ENCODE data around the gene CAPN5.
"Not testable (repeated sequence)": the region's sequence is repeated elsewhere in the genome, so short reads cannot be mapped to it uniquely, and the experiment has no call there.

Gene CAPN5

DNA sequence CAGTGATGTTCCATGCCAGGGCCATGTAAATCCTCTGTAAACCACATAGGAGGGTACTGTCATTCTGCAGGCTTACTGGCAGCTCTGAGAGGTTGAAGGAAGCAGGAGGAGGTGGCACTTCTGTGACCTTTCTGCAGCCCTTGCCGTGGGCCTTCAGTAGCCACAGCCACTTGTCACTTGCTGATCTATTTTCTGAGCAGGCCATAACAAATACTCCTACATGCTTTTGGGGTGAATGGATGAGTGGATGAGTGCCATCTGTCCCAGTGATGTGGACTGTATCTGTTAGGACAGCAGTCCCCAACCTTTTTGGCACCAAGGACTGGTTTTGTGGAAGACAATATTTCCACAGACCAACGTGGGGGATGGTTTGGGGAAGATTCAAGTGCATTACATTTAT lies 22.4 kb upstream of the CAPN5 start:
- DNase-seq (ENCODE audit: low spot score) = no peak

DNA sequence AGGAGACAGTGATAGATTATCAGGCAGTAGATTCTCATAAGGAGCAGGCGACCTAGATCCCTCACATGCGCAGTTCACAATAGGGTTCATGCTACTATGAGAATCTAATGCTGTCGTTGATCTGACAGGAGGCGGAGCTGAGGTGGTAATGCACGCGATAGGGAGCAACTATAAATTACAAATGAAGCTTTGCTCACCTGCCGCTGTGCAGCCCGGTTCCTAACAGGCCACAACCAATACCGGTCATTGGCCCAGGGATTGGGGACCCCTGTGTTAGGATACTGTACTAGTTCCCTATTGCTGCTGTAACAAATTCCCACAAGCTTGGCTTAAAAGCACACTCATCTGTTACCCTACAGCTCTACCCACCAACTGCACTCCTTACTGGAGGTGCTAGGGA lies 21.9 kb upstream of the CAPN5 start:
- no peak for DNase-seq (ENCODE audit: low spot score)

DNA sequence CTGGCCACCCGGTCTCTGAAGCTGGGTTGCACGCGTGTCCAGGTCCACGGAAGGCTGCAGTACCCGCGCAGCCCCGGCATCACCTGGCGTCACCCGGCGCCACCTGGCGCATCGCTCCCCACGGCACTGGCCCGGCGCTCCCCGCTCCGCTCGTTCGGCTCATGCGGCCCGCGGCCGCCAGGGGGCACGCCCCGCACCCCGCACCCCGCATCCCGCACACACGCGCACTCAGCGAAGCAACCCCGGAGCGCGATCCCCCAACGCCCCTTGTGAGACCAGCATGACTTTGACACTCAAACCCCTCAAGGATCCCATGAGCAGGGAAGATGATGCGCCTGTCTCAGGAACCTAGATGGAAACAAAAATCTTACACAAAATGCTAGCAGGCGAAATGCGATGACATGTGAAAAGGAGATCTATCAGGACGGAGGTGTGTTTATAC lies 20.7 kb upstream of the CAPN5 start:
- peak; percentile 44 for DNase-seq (ENCODE audit: low spot score)

DNA sequence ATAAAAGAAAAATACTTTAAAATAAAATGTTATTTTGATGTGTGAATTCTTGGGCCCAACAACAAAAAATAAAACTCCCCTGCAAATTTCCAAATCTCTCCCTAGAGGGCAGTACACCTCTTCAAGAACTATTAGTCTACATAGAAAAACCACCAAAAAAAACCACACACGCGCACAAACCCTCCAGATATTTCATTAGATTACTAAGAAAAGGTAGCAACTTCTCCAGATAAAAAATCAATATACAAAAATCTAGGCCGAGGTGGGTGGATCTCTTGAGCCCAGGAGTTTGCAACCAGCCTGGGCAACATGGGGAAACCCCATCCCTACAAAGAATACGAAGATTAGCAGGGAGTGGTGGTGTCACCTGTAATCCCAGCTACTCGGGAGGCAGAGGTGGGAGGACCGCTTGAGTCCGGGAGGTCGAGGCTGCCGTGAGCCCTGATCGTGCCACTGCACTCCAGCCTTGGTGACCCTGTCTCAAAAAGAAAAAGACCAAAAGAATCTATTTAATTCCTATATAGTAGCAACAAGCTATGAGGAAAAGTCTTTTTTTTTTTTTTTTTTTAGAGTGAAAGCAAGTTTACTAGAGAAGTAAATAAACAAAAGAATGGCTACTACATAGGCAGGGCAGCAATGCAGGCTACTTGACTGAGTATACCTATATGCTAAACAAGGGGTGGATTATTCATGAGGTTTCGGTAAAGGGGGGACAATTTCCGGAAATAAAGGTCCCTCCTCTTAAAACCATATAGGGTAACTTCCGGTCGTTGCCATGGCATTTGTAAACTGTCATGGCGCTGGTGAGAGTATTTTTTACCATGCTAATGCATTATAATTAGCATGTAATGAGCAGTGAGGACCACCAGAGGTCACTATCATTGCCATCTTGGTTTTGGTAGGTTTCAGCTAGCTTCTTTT lies 19.5 kb upstream of the CAPN5 start:
- peak; percentile 96 for DNase-seq (ENCODE audit: low spot score)

DNA sequence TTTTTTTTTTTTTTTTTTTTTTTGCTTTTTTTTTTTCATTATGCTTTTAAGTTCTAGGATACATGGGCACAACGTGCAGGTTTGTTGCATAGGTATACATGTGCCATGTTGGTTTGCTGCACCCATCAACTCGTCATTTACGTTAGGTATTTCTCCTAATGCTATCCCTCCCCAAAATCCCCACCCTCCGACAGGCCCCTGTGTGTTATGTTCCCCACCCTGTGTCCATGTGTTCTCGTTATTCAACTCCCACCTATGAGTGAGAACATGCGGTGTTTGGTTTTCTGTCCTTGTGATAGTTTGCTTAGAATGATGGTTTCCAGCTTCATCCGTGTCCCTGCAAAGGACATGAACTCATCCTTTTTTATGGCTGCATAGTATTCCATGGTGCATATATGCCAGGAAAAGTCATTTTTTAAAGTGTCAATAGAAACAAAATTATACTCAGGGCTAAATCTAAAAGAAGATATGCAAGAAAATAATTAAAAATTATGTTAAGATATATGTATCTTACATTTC lies 18.8 kb upstream of the CAPN5 start:
- DNase-seq (ENCODE audit: low spot score) = not testable (repeated sequence)

DNA sequence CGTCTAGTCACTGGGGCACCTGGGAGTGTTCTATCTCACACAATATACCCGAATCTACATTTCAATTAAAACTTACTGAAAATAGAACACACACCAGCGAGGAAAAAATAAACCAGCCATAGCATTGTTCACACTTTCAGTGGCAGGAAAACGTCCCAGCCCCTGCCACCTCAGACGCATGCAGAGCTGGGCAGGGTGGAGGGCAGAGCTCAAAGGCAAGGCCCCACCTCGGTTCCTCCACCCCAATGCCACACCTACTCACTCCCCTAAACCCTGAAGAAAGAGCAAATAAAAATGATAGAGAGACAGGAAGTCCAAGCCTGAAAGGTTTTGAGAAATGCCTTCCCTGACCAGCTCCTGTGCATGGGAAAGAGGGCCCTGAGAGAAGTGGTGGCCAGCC lies 17.7 kb upstream of the CAPN5 start:
- no peak for DNase-seq (ENCODE audit: low spot score)

DNA sequence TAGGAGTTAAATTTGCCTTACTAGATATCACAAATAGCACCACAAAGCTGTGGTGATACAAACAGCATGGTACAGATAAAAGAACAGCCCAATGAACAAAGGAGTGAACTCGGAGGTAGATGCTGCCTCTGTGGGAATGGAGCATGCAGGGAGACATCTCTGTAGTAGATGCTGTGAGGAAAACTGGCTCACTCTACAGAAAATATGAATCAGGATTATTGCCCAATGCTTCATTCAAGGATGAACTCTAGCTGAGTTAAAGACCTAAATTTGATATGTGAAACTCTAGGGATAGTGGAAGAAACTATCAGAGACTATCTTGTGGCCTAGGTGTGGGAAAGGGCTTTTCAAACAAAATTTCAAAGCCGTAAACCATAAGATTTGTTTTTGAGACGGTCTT lies 15.3 kb upstream of the CAPN5 start:
- DNase-seq (ENCODE audit: low spot score) = no peak

DNA sequence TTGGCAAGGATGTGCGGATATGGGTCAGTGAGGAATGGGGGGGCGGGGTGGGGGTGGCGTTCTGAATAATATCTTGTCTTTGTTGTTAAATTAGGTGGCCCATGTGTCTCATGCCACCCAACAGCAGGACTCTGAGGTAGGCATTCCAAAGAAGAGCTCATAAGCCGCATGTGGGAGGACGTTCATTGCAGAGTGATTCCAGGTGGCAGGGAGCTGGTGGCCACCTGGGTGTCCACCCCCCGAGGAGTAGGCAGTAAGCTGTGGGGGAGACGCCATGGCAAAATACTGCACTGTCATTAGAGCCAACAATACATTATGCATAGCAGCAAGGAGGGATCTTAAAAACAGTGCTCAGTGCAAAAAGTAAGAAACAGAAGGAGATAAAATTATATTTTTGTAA lies 14.3 kb upstream of the CAPN5 start:
- no peak for DNase-seq (ENCODE audit: low spot score)

DNA sequence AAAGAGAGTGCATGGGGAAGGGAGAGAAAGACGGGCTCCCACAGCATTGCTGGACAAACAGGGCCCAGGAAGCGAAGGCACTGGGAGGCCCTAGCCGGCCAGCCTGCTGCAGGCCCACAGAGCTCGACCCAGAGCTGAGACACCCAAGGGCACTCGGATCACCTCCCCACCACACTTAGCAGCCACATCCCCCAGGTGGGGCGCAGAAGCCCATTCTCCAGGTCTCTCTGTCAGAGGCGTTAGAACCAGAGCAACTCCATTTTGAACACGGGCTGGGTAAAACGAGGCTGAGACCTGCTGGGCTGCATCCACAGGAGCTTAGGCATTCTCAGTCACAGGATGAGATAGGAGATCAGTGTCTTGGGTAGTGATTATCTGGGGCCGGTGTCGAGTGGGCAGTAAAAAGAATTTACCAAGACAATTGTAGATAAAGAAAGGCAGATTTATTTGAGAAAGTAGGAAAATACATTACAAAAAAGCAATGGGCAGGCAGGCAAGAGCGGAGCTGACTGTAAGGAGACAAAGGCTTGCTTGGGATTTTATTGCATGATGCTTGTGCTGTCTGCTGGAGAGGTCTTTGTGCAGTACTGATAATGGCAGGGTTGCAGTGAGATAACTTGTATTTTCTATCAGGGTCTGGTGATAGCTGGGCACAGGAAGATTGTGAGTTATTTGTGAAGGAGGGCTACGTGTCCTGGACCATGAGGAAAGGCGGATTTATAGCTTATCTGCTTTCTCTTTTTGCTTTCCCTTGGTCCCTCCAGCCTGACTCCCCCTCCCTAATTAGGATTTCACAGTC lies 13.4 kb upstream of the CAPN5 start:
- DNase-seq (ENCODE audit: low spot score) = no peak

DNA sequence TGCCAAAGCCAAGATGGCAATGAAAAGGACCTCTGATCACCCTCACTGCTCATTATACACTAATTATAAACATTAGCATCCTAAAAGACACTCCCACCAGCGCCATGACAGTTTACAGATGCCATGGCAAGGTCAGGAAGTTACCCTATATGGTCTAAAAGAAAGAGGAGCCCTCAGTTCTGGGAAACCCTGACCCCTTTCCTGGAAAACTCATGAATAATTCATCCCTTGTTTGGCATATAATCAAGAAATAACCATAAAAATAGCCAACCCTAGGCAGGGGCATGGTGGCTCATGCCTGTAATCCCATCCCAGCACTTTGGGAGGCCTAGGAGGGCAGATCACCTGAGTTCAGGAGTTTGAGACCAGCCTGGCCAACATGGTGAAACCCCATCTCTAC lies 12.7 kb upstream of the CAPN5 start:
- no peak for DNase-seq (ENCODE audit: low spot score)

DNA sequence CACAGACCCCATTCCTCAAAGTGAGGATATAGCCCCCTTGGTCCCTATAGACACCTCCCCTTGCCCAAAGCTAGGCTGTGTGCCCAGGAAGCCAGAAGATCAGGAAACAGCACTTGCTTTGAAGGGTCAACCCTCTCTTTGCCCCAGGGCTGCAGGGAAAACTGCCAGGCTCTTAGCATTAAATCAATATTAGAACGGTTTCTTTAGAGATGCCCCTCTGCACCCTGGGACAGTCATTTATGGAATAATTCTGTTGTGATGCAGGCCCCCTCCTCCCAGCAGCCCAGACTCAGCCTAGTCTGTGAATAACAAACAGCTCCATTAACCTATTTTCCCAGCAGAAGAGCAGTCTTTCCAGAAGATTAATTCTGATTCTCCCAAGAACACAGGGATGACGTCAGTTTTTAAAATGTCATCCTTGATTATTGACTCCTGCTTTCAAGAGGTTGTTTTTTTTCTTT lies 11.6 kb upstream of the CAPN5 start:
- DNase-seq (ENCODE audit: low spot score) = no peak

DNA sequence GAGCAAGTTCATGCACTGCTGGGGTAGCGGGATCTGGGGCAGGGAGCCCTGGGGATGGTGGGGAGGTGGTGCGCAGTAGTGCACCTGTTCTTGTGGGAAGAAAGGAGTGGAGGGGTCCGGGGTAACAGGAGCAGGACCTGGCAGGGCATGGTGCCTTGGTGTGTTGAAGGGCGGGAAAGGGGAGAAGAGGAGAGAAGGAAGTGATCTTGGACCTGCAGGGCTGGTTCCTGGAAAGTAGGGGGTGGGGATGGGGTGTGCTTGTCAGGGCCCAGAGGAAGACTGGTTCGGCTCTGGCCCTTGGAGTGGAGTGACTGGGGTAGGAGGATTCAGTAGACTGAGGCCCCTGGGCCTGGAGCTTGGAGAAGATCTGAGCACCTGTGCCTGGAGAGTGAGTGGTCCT lies 10.9 kb upstream of the CAPN5 start:
- no peak for DNase-seq (ENCODE audit: low spot score)

DNA sequence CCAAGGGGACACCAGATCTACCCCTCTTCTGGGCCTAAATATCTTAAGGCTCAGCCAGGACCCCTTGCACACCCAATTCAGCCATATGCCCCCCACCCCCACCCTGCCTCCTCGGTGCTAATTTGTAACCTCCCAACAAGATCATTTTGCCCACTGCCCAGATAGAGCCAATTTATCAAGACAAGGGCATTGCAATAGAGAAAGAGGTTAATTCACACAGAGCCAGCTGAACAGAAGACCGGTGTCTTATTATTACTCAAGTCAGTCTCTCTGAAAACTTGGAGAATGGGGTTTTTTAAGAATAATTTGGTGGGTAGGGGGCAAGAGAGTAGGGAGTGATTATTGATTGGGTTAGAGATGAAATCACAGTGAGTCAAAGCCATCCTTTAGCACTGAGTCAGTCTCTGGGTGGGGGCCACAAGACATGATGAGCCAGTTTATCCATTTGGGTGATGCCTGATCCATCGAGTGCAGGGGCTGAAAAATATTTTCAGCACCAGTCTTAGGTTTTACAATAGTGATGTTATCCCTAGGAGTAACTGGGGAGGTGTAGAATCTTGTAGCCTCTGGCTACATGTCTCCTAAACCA lies 9.9 kb upstream of the CAPN5 start:
- DNase-seq (ENCODE audit: low spot score) = no peak

DNA sequence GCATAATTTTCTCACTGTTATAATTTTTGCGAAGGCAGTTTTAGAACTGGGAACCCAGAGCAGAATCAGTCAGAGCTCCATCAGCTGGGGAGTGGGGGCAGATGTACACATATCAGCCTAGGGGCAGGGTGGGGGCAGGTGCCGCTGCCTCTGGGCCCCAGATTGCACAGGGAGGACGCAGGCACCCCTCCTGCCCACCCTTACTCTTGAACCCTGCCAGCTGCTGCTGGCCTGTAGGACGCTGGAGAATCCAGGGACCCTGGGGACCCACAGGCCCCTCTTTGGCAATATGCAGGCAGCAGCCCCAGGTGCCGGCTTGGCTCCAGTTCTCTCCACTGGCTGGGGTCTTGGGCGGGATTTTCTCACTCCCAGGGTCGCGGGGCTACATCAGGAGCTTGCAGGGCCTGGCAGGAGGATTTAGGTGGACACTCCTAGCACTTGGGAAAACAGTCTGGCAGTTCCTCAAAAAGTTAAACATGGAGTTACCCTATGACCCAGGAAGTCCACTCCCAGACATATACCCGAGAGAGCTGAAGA lies 8.8 kb upstream of the CAPN5 start:
- DNase-seq (ENCODE audit: low spot score) = no peak

DNA sequence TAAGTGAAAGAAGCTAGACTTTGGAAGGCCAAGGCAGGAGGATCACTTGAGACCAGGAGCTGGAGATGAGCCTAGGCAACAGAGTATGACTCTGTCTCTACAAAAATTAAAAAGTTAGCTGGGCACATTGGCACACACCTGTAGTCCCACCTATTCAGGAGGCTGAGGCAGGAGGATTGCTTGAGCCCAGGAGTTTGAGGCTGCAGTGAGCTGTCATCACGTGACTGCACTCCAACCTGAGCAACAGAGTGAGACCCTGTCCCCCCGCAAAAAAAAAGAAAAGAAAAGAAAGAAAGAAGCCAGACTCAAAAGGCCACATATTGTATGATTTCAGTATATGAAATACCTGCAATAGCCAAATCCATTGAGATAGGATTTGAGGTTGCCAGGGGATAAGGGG lies 7.9 kb upstream of the CAPN5 start:
- DNase-seq (ENCODE audit: low spot score) = no peak

DNA sequence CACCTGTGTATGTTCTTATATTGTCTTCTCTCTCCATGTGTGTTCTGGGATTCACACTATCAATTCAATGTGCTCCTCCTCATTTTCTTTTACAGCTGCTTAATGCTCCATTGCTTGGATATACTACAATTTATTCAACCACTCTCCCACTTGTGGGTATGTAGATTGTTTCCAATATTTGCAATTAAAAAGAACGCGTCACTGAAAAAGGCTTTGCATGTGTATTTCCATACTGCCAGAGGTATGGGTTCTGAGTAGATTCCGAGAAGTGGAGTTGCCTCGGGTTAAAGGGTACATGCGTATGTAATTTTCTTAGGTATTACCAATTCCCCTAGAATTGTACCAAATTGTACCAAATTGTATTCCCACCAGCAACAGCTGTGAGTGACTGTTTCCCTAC lies 7.0 kb upstream of the CAPN5 start:
- DNase-seq (ENCODE audit: low spot score) = no peak

DNA sequence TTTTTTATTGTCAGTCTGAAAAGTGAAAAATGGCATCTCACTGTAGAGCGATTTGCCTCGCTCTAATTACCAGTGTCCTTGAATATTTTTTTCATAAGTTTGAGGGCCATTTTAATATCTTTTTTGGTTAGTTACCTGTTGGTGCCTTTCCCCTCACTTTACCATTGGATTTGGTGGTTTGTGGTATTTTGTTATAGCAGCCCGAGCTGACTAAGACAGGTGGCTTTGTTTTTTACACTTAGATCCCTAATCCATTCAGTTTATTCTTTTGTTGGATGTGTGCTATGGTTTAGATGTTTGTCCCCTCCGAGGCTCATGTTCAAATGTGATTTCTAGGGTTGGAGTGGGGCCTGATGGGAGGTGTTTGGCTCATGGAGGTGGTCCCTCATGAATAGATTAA lies 6.5 kb upstream of the CAPN5 start:
- no peak for DNase-seq (ENCODE audit: low spot score)

DNA sequence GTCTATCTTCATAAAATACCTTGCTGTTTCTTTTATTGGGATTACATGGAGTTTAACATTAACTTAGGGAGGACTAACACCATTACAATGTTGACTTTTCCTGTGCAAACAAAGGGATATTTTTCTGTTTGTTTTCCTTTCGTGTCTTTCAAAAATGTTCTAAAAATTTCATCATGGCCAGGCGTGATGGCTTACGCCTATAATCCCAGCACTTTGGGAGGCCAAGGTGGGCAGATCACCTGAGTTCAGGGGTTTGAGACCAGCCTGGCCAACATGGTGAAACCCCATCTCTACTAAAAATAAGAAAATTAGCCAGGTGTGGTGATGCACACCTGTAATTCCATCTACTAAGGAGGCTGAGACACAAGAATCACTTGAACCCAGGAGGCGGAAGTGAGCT lies 5.5 kb upstream of the CAPN5 start:
- not testable (repeated sequence) for DNase-seq (ENCODE audit: low spot score)

DNA sequence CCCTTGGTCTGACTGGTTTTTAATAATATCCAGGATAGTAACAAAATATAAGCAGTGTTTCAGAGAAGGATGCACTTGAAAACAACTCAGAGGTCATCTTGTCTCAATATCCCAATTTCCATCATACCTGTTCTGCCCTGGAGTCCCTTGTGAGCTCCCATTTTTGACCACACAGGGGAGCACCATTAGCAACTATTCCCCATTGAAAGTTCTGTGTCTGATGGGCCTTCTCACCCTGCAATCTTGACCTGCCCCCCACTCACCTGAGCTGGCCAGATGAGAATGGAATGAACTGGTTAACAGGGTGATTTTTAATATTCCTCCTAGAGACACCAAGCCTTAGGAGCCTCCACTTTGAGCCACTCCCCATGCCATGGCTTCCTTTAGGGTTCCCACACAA lies 3.8 kb upstream of the CAPN5 start:
- no peak for DNase-seq (ENCODE audit: low spot score)

DNA sequence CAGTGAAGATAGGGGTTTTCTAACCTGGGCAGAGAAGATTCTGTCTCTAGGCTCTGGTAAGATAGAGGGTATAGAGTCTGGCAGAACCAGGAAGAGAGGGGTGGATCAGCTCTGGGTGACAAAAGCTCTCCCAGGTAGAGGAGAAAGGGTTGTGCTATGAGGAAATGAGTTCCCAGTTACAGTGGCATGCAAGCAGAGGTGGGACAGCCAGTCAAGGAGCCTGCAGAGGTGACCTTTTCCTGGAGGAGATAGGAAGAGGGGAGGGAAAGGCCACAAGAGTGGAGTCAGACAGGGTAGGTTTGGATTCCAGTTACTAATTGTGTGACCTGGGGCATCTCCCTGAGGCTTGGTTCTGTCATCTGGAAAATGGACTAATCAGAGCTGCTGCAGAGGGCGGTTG lies 3.4 kb upstream of the CAPN5 start:
- no peak for DNase-seq (ENCODE audit: low spot score)

DNA sequence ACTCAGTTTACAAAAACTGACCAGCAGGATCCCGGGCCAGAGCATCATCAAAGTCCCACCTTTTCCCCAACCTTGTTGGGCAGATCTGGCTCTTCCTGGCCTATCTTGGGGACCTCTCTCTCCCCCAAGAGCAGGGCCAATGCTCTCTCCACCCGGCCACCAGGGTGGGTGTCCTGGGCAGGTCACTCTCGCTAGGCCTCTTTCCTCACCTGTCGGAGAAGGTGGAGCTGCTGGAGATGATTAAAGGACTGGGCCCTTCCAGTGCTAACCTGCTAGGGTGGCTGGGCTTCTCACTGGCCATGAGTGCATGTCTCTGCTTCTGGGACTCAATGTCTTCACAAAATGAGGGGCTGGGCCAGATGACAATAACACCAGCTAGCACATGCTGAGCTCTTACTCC lies 2.9 kb upstream of the CAPN5 start:
- DNase-seq (ENCODE audit: low spot score) = no peak

DNA sequence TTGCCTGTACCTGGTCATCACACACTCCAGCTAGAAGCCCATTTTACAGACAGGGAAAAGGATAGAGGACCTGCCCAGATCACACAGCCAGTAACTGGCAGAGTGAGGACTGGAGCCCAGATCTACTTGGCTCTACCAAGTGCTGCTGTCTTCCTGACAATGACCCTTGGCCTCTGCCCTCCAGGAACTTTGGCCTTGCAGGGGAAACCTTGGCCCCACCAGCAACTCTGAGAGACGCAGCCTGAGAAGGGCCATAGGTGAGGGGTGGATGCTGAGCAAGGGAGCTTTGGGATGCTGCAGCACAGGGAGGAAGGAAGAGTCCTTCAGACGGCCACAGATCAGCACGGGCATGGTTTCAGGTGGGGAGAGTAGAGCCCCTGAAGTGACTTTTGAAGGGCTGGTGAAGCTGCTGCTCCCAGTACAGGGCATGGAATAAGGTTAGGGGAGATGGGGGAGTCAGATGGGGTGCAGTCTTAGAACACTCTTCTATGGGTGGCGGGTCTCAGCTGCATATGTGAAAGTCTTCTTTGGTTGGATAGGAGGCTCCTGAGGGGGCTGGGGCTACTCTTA lies 2.0 kb upstream of the CAPN5 start:
- DNase-seq (ENCODE audit: low spot score) = no peak

All from cerebellar cortex (tissue), 1 donor.